NCI-H345 (cell line): ENCODE measurements around the gene VCL.
"Not testable (repeated sequence)": the region's sequence is repeated elsewhere in the genome, so short reads cannot be mapped to it uniquely, and the experiment has no call there.

Experiments used
- DNase-seq: peaks from one replicate; lab custom pipeline; 2025; lab: John Stamatoyannopoulos, UW

VCL gene

GRCh38 chr10:74109452-74109851 is 111.5 kb downstream of the VCL start:
- DNase-seq = no peak

- DNase-seq = no peak
Observed at GRCh38 chr10:74110120-74110519, 112.2 kb downstream of the VCL start.

GRCh38 chr10:74111799-74112198 is 113.9 kb downstream of the VCL start:
- no peak for DNase-seq

GRCh38 chr10:74113546-74113945 is 115.6 kb downstream of the VCL start:
- DNase-seq = no peak

- DNase-seq = no peak
Observed at GRCh38 chr10:74114041-74114448, 116.1 kb downstream of the VCL start.

- DNase-seq = no peak
Observed at GRCh38 chr10:74117738-74118137, 119.8 kb downstream of the VCL start.

GRCh38 chr10:74118804-74119203 is 120.9 kb downstream of the VCL start:
- no peak for DNase-seq

GRCh38 chr10:74120911-74121310 is 123.0 kb downstream of the VCL start:
- DNase-seq = no peak

- no peak for DNase-seq
Observed at GRCh38 chr10:74121368-74121767, 123.5 kb downstream of the VCL start.

GRCh38 chr10:74122060-74122459 is 124.1 kb downstream of the VCL start:
- no peak for DNase-seq

- DNase-seq = no peak
Observed at GRCh38 chr10:74123081-74123480, 125.2 kb downstream of the VCL start.

- no peak for DNase-seq
Observed at GRCh38 chr10:74133923-74134820, 136.3 kb downstream of the VCL start.

GRCh38 chr10:74135452-74135851 is 137.5 kb downstream of the VCL start:
- DNase-seq = no peak

GRCh38 chr10:74137992-74138391 is 140.1 kb downstream of the VCL start:
- no peak for DNase-seq

GRCh38 chr10:74138596-74138995 is 140.7 kb downstream of the VCL start:
- not testable (repeated sequence) for DNase-seq

GRCh38 chr10:74139981-74140380 is 142.1 kb downstream of the VCL start:
- no peak for DNase-seq

- no peak for DNase-seq
Observed at GRCh38 chr10:74140553-74140952, 142.6 kb downstream of the VCL start.

- DNase-seq = no peak
Observed at GRCh38 chr10:74145133-74145532, 147.2 kb downstream of the VCL start.

- not testable (repeated sequence) for DNase-seq
Observed at GRCh38 chr10:74146980-74147379, 149.1 kb downstream of the VCL start.

- DNase-seq = peak; percentile 88
Observed at GRCh38 chr10:74150204-74150989, 152.5 kb downstream of the VCL start, which contains the start of gene AP3M1. AP3M1 (minus strand) TSS chr10:74150828; CDS start chr10:74138379, 12,449 bp downstream.

GRCh38 chr10:74150990-74151878 is 153.3 kb downstream of the VCL start, which contains the start of gene ADK:
ADK (plus strand) TSS chr10:74151221; CDS start chr10:74151279, 58 bp downstream.
- peak; percentile 98 for DNase-seq
